ENCODE measurements around the gene EXOC6B. TPM values are rescaled to one million over a fixed set of nuclear protein-coding genes. Genes with fewer than 3 reads are reported as not detected.

EXOC6B gene
- total and polyA plus RNA-seq, 2 of the 8 experiments (the other 6 are each of a cell fraction or from before 2014, with no cell fraction given) = 13.5 to 33.0 TPM

GRCh38 chr2:72399879-72400278 lies 426.0 kb downstream of the EXOC6B start:
- H4K8ac ChIP-seq (ENCODE audit: extremely low read depth, insufficient read depth, low read length) = no peak overlapping the region
- H3K23ac ChIP-seq (ENCODE audit: insufficient read length) = no peak overlapping the region
- no peaks in the 10 kb centered on the region for H4K20me1 ChIP-seq (replicated peaks in 1 of 2; ENCODE audit: control insufficient read depth in 1 of 2, insufficient read depth in 2 of 2, low read length in 2 of 2)
- H3K27ac ChIP-seq (ENCODE audit: low read depth, low read length) = no peak overlapping the region
- no peak overlapping the region for H4K91ac ChIP-seq (replicated peaks; ENCODE audit: insufficient read length, low read length)
- no peak overlapping the region for H2BK120ac ChIP-seq (replicated peaks; ENCODE audit: low read depth, low read length)
- H2BK12ac ChIP-seq (ENCODE audit: low read depth, low read length) = no peak overlapping the region
- peaks cover 7 to 9% of the 10 kb centered on the region in 2 experiments; a peak in 1 of 4 replicates for H3K9me3 ChIP-seq (ENCODE audit: insufficient read depth in 2 of 2, low read depth in 1 of 2, low read length in 1 of 2)
- no peak overlapping the region for H3K18ac ChIP-seq (ENCODE audit: extremely low read depth, low read length)
- H2BK5ac ChIP-seq (ENCODE audit: low read depth, low read length) = no peak overlapping the region
- H3K56ac ChIP-seq (replicated peaks; ENCODE audit: insufficient read length, low read depth, low read length) = no peak overlapping the region
- H3K4ac ChIP-seq (replicated peaks; ENCODE audit: insufficient read length, low read depth, low read length) = no peak overlapping the region
- H4K5ac ChIP-seq (ENCODE audit: insufficient read length, low read depth, low read length) = no peak overlapping the region
- H3K9ac ChIP-seq (replicated peaks in 1 of 4; ENCODE audit: extremely low read depth in 1 of 4, low read depth in 3 of 4, low read length in 3 of 4) = no peak overlapping the region
- no peak overlapping the region for H3K4me2 ChIP-seq (ENCODE audit: insufficient read depth in 1 of 2, low read depth in 2 of 2, low read length in 2 of 2)
- H3K23me2 ChIP-seq (ENCODE audit: low read depth, low read length) = no peaks in the 10 kb centered on the region
- no peak overlapping the region for H2AK5ac ChIP-seq (ENCODE audit: low read depth, low read length)
- no peak overlapping the region for H2BK15ac ChIP-seq (ENCODE audit: low read length)
- H3K4me1 ChIP-seq (replicated peaks in 1 of 4; ENCODE audit: control insufficient read depth in 3 of 4, insufficient read depth in 4 of 4, low read length in 3 of 4) = no peaks in the 10 kb centered on the region
- H3K14ac ChIP-seq (ENCODE audit: insufficient read length) = no peak overlapping the region
- H3K27me3 ChIP-seq (replicated peaks in 1 of 4; ENCODE audit: control insufficient read depth in 3 of 4, extremely low read depth in 1 of 4, insufficient read depth in 3 of 4, low read length in 3 of 4) = no peaks in the 10 kb centered on the region
- DNase-seq (ENCODE audit: low read depth in 1 of 2, low spot score in 2 of 2) = no peak
- no peaks in the 10 kb centered on the region for H3K36me3 ChIP-seq (ENCODE audit: control insufficient read depth in 2 of 4, insufficient read depth in 4 of 4, low read length in 3 of 4)
- H3K79me1 ChIP-seq (ENCODE audit: low read depth, low read length) = no peaks in the 10 kb centered on the region
- no peak overlapping the region for H2AFZ ChIP-seq (ENCODE audit: low read length)
- ChIA-PET POLR2A (ENCODE audit: partially characterized antibody) (no interaction called here), CTCF (ENCODE audit: partially characterized antibody) (no interaction called here)
- H3K4me3 ChIP-seq (ENCODE audit: extremely low read depth in 1 of 4, insufficient read depth in 2 of 4, low read depth in 3 of 4, low read length in 4 of 4) = no peak overlapping the region
- no peak overlapping the region for H2BK20ac ChIP-seq (ENCODE audit: low read length)
- no peaks in the 10 kb centered on the region for H3K79me2 ChIP-seq (ENCODE audit: control insufficient read depth in 1 of 2, insufficient read depth in 2 of 2, low read length in 2 of 2)
- FAIRE-seq = no peak
- TF ChIP-seq RAD21 (IDR thresholded peaks at IDR 0.05 in 1 of 2, conservative IDR thresholded peaks at IDR 0.05 in 1 of 2; ENCODE audit: low read depth in 2 of 2, low read length in 2 of 2) (no peak), GTF2F1 (IDR thresholded peaks at IDR 0.05; ENCODE audit: borderline replicate concordance, low read depth, low read length) (no peak), YY1 (IDR thresholded peaks at IDR 0.05; ENCODE audit: low read depth, low read length) (no peak), HDAC6 (IDR thresholded peaks at IDR 0.05; ENCODE audit: low read depth, low read length) (no peak), BRCA1 (IDR thresholded peaks at IDR 0.05; ENCODE audit: low read depth, low read length) (no peak), EGR1 (IDR thresholded peaks at IDR 0.05; ENCODE audit: borderline replicate concordance, low read depth, low read length) (no peak)
- TF ChIP-seq, protein P1, sequence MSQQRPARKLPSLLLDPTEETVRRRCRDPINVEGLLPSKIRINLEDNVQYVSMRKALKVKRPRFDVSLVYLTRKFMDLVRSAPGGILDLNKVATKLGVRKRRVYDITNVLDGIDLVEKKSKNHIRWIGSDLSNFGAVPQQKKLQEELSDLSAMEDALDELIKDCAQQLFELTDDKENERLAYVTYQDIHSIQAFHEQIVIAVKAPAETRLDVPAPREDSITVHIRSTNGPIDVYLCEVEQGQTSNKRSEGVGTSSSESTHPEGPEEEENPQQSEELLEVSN (IDR thresholded peaks at IDR 0.05) = no peak
